AG04450 (cell line): ENCODE measurements around the gene FAM171A2. TPM values are rescaled to one million over a fixed set of nuclear protein-coding genes. Genes with fewer than 3 reads are reported as not detected.
"Not testable (repeated sequence)": the region's sequence is repeated elsewhere in the genome, so short reads cannot be mapped to it uniquely, and the experiment has no call there.

Source experiments
- CTCF ChIA-PET: fragments of 300-600, 350-600 bp; formaldehyde crosslinking; extraction: SDS; loops from one replicate; lab custom pipeline; 2022; ENCODE audit warnings: antibody characterized with exemption, inconsistent platforms; lab: Charles Lee
- POLR2A ChIA-PET: fragments of 350-600 bp; formaldehyde crosslinking; extraction: SDS; loops from one replicate; lab custom pipeline; 2021; ENCODE audit warnings: antibody characterized with exemption, inconsistent platforms; lab: Yijun Ruan, JAX
- DNase-seq: peaks from one replicate; pipeline ENCODE4 v3.0.0-alpha.2; 2011; ENCODE audit warnings: low read depth, low spot score
- H3K27ac ChIP-seq: one replicate; pipeline ENCODE4 v1.5.1; 2012; ENCODE audit warnings: low read depth, low read length, control low read depth
- H3K27me3 ChIP-seq: one replicate; pipeline ENCODE4 v1.6.0; 2012; ENCODE audit warnings: low read length; ENCODE audit not compliant: control insufficient read depth, insufficient read depth
- H3K4me3 ChIP-seq: 2 replicates; pipeline ENCODE4 v1.5.1; 2011; ENCODE audit warnings: mild to moderate bottlenecking, low read depth, low read length, control low read depth
- H3K9me3 ChIP-seq: 2 replicates; pipeline ENCODE4 v1.5.1; 2012; ENCODE audit warnings: low read length; ENCODE audit not compliant: control insufficient read depth, insufficient read depth
- CTCF ChIP-seq: IDR thresholded peaks from 2 replicates; pipeline ENCODE4 v1.5.1; 2011; ENCODE audit warnings: low read depth, low read length, control low read depth, inconsistent platforms
- polyA plus RNA-seq: library from polyadenylated mRNA; depleted of rRNA; stranded (reverse); fragments of >200 nt; gene quantifications from 2 replicates; pipeline ENCODE4 v1.2.3, GENCODE V29; 2011

FAM171A2 gene
- polyA plus RNA-seq, 1 experiment, result 5.3 TPM

GRCh38 chr17:44375196-44376017 is 11.8 kb upstream of the FAM171A2 start:
- ChIA-PET POLR2A (interaction anchor here (0.6 kb wide), 1 partner anchor 244 kb away, joined by 3 read pairs; no protein-coding TSS in a partner anchor), CTCF (interaction anchor here (0.5 to 3.2 kb wide), 5 partner anchors 8 to 190 kb away, joined by 3 to 18 read pairs (median 3); partner anchors contain the start of gene FAM171A2)
- TF ChIP-seq CTCF, result no peak
- peaks cover 7% of the 10 kb centered on the region for H3K27me3 ChIP-seq
- no peak for DNase-seq
- H3K27ac ChIP-seq, result no peak overlapping the region
- H3K9me3 ChIP-seq, result no peaks in the 10 kb centered on the region; the same call in 1 of the 2 replicates
- no peak overlapping the region for H3K4me3 ChIP-seq

- Histone ChIP-seq H3K4me3 (no peak overlapping the region), H3K9me3 (no peaks in the 10 kb centered on the region; the same call in 1 of the 2 replicates), H3K27me3 (peaks cover 6% of the 10 kb centered on the region), H3K27ac (no peak overlapping the region)
- ChIA-PET POLR2A (interaction anchor here (0.6 kb wide), 1 partner anchor 245 kb away, joined by 3 read pairs; no protein-coding TSS in a partner anchor), CTCF (interaction anchor here (0.6 to 3.2 kb wide), 2 partner anchors 11 to 166 kb away, joined by 11 to 18 read pairs; partner anchors contain the start of gene FAM171A2)
- DNase-seq, result no peak
- no peak for TF ChIP-seq CTCF
Observed at GRCh38 chr17:44374306-44375195, 10.9 kb upstream of the FAM171A2 start.

DNA sequence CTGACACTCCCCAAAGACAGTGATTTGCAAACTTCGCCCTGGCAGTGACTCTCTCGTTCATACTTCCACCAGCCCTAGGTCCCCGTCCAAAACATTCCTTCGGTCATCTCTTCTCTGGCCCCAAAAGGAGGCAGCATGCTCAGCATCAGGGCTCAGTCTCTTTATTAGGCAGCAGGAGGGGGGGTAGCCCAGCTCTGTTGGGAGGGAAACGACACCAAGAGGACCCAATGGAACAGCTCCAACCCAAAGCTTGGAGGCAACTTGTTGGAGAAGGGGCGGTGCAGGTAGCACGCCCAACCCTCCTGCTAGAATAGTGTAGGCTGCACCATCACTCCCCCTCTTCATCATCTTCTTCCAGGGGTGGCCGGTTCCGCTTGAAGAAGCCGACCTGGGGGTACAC is 8.4 kb upstream of the FAM171A2 start:
- Histone ChIP-seq H3K27me3 (peaks cover 9% of the 10 kb centered on the region), H3K9me3 (no peaks in the 10 kb centered on the region; the same call in 1 of the 2 replicates), H3K4me3 (no peak overlapping the region), H3K27ac (no peak overlapping the region)
- no peak for TF ChIP-seq CTCF
- CTCF ChIA-PET, result no interaction called here
- POLR2A ChIA-PET, result interaction anchor here (0.6 kb wide), 1 partner anchor 150 kb away, joined by 6 read pairs; no protein-coding TSS in a partner anchor
- no peak for DNase-seq

- H3K9me3 ChIP-seq, H3K27ac ChIP-seq, H3K4me3 ChIP-seq, POLR2A ChIA-PET, DNase-seq: not testable (repeated sequence)
- peaks cover 24% of the 10 kb centered on the region for H3K27me3 ChIP-seq
- CTCF ChIA-PET, result interaction anchor here (0.6 kb wide), 1 partner anchor 187 kb away, joined by 3 read pairs; no protein-coding TSS in a partner anchor
Observed at GRCh38 chr17:44369414-44370023, 5.9 kb upstream of the FAM171A2 start.

DNA sequence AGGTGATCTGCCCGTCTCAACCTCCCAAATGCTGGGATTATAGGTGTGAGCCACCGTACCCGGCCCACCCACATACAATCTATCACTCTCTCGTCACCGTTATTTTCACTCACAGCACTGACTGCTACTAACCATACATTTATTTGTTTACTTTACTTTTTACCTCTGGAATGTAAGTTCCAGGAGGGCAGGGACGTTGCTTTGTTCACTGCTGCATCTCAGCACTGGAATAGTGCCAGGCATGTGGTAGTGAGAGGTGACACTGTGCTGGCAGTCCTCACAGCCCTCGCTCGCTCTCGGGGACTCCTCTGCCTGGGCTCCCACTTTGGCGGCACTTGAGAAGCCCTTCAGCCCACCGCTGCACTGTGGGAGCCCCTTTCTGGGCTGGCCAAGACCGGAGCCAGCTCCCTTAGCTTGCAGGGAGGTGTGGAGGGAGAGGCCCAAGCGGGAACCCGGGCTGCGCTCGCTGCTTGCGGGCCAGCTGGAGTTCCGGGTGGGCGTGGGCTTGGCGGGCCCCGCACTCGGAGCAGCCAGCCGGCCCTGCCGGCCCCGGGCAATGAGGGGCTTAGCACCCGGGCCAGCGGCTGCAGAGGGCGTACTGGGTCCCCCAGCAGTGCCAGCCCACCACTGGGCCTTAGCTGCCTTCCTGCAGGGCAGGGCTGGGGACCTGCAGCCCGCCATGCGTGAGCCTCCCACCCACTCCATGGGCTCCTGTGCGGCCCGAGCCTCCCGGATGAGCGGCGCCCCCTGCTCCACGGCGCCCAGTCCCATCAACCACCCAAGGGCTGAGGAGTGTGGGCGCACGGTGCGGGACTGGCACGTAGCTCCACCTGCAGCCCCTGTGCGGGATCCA is 5.0 kb upstream of the FAM171A2 start:
- DNase-seq, H3K4me3 ChIP-seq, H3K9me3 ChIP-seq, H3K27ac ChIP-seq, CTCF ChIA-PET, POLR2A ChIA-PET: not testable (repeated sequence)
- H3K27me3 ChIP-seq, result peaks cover 24% of the 10 kb centered on the region
